ENCODE data around the gene SRGAP3.

SRGAP3 gene

GRCh38 chr3:9110802-9111201 lies 138.6 kb downstream of the SRGAP3 start:
- no peak for TF ChIP-seq CTCF (IDR thresholded peaks at IDR 0.05; ENCODE audit: extremely low read depth, missing control alignments)
- DNase-seq (ENCODE audit: low spot score): no peak

- TF ChIP-seq CTCF (IDR thresholded peaks at IDR 0.05; ENCODE audit: extremely low read depth, missing control alignments): no peak
- DNase-seq (ENCODE audit: low spot score): no peak
Observed at GRCh38 chr3:9110316-9110715, 139.1 kb downstream of the SRGAP3 start.

GRCh38 chr3:9109568-9109914 lies 139.9 kb downstream of the SRGAP3 start:
- DNase-seq (ENCODE audit: low spot score): no peak
- TF ChIP-seq CTCF (IDR thresholded peaks at IDR 0.05; ENCODE audit: extremely low read depth, missing control alignments): no peak

- no peak for TF ChIP-seq CTCF (IDR thresholded peaks at IDR 0.05; ENCODE audit: extremely low read depth, missing control alignments)
- DNase-seq (ENCODE audit: low spot score): no peak
Observed at GRCh38 chr3:9108876-9109567, 140.4 kb downstream of the SRGAP3 start.

GRCh38 chr3:9107738-9108137 lies 141.7 kb downstream of the SRGAP3 start:
- TF ChIP-seq CTCF (IDR thresholded peaks at IDR 0.05; ENCODE audit: extremely low read depth, missing control alignments): no peak
- DNase-seq (ENCODE audit: low spot score): no peak

GRCh38 chr3:9105421-9105820 lies 144.0 kb downstream of the SRGAP3 start:
- DNase-seq (ENCODE audit: low spot score): no peak
- TF ChIP-seq CTCF (IDR thresholded peaks at IDR 0.05; ENCODE audit: extremely low read depth, missing control alignments): no peak

- no peak for DNase-seq (ENCODE audit: low spot score)
- no peak for TF ChIP-seq CTCF (IDR thresholded peaks at IDR 0.05; ENCODE audit: extremely low read depth, missing control alignments)
Observed at GRCh38 chr3:9104121-9104520, 145.3 kb downstream of the SRGAP3 start.
